HepG2 (cell line): ENCODE results near the gene TJAP1. TPM values are rescaled to one million over a fixed set of nuclear protein-coding genes. Genes with fewer than 3 reads are reported as not detected.

Experiments used
- CAMTA2 ChIP-seq: sonication (generic); formaldehyde crosslinking; IDR thresholded peaks from 2 replicates; pipeline ENCODE4 v1.4.0; 2020; ENCODE audit warnings: mild to moderate bottlenecking, missing genetic modification reagents, borderline replicate concordance
- CCAR2 ChIP-seq: fragments of 200-400 bp; formaldehyde crosslinking; optimal IDR thresholded peaks from 2 replicates; pipeline ENCODE3; 2018; ENCODE audit warnings: low read depth, mild to moderate bottlenecking, low read length, moderate library complexity
- CEBPZ ChIP-seq: IDR thresholded peaks from 2 replicates; pipeline ENCODE4 v1.6.1; 2012; ENCODE audit warnings: low read length, improper control_type of control experiment
- E2F1 ChIP-seq: sonication (generic); formaldehyde crosslinking; IDR thresholded peaks from 2 replicates; pipeline ENCODE4 v1.5.0; 2020; ENCODE audit warnings: missing genetic modification reagents
- ELF3 ChIP-seq: IDR thresholded peaks from 2 replicates; pipeline ENCODE4 v1.6.1; 2016; ENCODE audit warnings: missing genetic modification reagents, missing compliant biosample characterization
- GLI4 ChIP-seq: sonication (generic); formaldehyde crosslinking; IDR thresholded peaks from 2 replicates; pipeline ENCODE4 v1.5.1; 2020; ENCODE audit warnings: missing genetic modification reagents, mild to moderate bottlenecking, moderate library complexity, borderline replicate concordance
- NFE2 ChIP-seq: sonication (generic); formaldehyde crosslinking; IDR thresholded peaks from 2 replicates; pipeline ENCODE4 v1.4.0; 2020; ENCODE audit warnings: missing genetic modification reagents
- RFX5 ChIP-seq: IDR thresholded peaks from 2 replicates; pipeline ENCODE4 v1.6.1; 2011; ENCODE audit warnings: low read depth, low read length, improper control_type of control experiment
- SMARCC2 ChIP-seq: fragments of 450-650 bp; IDR thresholded peaks from 2 replicates; pipeline ENCODE4 v1.6.1; 2017; ENCODE audit warnings: antibody characterized with exemption, mild to moderate bottlenecking
- SOX5 ChIP-seq: IDR thresholded peaks from 2 replicates; pipeline ENCODE4 v1.6.1; 2016; ENCODE audit warnings: borderline replicate concordance
- TBX3 ChIP-seq: fragments of 450-650 bp; IDR thresholded peaks from 2 replicates; pipeline ENCODE4 v1.6.1; 2017; ENCODE audit warnings: antibody characterized with exemption, mild to moderate bottlenecking, inconsistent platforms, borderline replicate concordance
- ZNF281 ChIP-seq: sonication (generic); formaldehyde crosslinking; IDR thresholded peaks from 2 replicates; pipeline ENCODE4 v1.4.0; 2020; ENCODE audit warnings: missing genetic modification reagents, borderline replicate concordance
- ZNF333 ChIP-seq: sonication (generic); formaldehyde crosslinking; IDR thresholded peaks from 2 replicates; pipeline ENCODE4 v1.4.0; 2020; ENCODE audit warnings: mild to moderate bottlenecking, missing genetic modification reagents, borderline replicate concordance
- ZNF792 ChIP-seq: IDR thresholded peaks from 2 replicates; pipeline ENCODE4 v1.6.1; 2016
- ZXDC ChIP-seq: sonication (generic); formaldehyde crosslinking; IDR thresholded peaks from 2 replicates; pipeline ENCODE4 v1.5.0; 2020; ENCODE audit warnings: mild to moderate bottlenecking, missing genetic modification reagents
- polyA plus RNA-seq, 8 experiments: library from polyadenylated mRNA; depleted of rRNA in 3 of 8; stranded (reverse) in 7 of 8; unstranded in 1 of 8; fragments of >200 nt; fragmentation: Illumina TruSeq in 4 of 8; extraction: Trizol in 4 of 8; gene quantifications; 2 replicates each; pipeline versions ENCODE4 v1.2.1 to v1.2.3, GENCODE V29; 2011 to 2016; ENCODE audit warnings: low read depth in 4 of 8, missing spikeins in 1 of 8, mixed read lengths in 1 of 8; ENCODE audit not compliant: insufficient read depth in 1 of 8
- total RNA-seq, 5 experiments: library from RNA; depleted of rRNA; stranded (reverse); fragments of >200 nt; fragmentation: Illumina TruSeq; extraction: Trizol; gene quantifications; 2 replicates each; pipeline ENCODE4 v1.2.3, GENCODE V29; 2016; ENCODE audit warnings: low read depth in 1 of 5
- TF ChIP-seq, protein P1 (sequence below): IDR thresholded peaks from 2 replicates; pipeline ENCODE4 v1.4.0; 2020; ENCODE audit warnings: mild to moderate bottlenecking, missing genetic modification reagents

TJAP1 gene
- total and polyA plus RNA-seq, 2 of the 13 experiments (the other 11 are each of a cell fraction or from before 2014, with no cell fraction given), result 15.7 to 41.6 TPM

DNA sequence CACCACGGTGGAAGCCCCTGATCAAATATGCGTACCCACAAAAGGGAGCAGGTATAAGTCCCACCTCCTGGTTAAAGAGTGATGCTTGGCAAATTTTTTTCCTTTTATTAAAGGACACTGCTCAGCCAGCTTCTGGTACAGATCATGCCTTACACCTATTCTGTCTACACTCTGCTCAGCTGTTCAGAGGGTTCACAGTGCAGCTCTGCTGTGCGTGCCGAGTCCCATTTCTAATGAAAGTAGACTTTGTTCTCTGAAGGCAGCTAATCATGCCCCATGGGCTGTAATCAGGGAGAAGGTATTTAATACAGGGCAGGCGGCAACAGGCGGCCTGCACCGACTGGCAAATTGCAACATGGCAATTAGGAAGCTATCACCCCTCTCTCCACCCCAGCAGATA, 16.5 kb downstream of the TJAP1 start (continued):
- TF ChIP-seq ZNF281 (CRISPR knock-in tag) (0 out of 2 replicates have a peak, but pooled peaks have one; percentile 24), CAMTA2 (no peak), ZNF792 (CRISPR knock-in tag) (0 out of 2 replicates have a peak, but pooled peaks have one; percentile 57), GLI4 (CRISPR knock-in tag) (no peak), ZXDC (CRISPR knock-in tag) (no peak), ELF3 (peak; percentile 63; the same call in 1 of the 2 replicates), TBX3 (peak; percentile 80; the same call in 1 of the 2 replicates), E2F1 (CRISPR knock-in tag) (no peak), SOX5 (CRISPR knock-in tag) (peak; percentile 55; the same call in 1 of the 2 replicates), CEBPZ (no peak), NFE2 (CRISPR knock-in tag) (no peak), RFX5 (no peak), SMARCC2 (no peak), ZNF333 (CRISPR knock-in tag) (no peak), CCAR2 (no peak)
- TF ChIP-seq, protein P1, sequence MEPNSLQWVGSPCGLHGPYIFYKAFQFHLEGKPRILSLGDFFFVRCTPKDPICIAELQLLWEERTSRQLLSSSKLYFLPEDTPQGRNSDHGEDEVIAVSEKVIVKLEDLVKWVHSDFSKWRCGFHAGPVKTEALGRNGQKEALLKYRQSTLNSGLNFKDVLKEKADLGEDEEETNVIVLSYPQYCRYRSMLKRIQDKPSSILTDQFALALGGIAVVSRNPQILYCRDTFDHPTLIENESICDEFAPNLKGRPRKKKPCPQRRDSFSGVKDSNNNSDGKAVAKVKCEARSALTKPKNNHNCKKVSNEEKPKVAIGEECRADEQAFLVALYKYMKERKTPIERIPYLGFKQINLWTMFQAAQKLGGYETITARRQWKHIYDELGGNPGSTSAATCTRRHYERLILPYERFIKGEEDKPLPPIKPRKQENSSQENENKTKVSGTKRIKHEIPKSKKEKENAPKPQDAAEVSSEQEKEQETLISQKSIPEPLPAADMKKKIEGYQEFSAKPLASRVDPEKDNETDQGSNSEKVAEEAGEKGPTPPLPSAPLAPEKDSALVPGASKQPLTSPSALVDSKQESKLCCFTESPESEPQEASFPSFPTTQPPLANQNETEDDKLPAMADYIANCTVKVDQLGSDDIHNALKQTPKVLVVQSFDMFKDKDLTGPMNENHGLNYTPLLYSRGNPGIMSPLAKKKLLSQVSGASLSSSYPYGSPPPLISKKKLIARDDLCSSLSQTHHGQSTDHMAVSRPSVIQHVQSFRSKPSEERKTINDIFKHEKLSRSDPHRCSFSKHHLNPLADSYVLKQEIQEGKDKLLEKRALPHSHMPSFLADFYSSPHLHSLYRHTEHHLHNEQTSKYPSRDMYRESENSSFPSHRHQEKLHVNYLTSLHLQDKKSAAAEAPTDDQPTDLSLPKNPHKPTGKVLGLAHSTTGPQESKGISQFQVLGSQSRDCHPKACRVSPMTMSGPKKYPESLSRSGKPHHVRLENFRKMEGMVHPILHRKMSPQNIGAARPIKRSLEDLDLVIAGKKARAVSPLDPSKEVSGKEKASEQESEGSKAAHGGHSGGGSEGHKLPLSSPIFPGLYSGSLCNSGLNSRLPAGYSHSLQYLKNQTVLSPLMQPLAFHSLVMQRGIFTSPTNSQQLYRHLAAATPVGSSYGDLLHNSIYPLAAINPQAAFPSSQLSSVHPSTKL, result peak; percentile 80
